K562 (cell line): ENCODE measurements around the gene TP53BP1. TPM values are rescaled to one million over a fixed set of nuclear protein-coding genes. Genes with fewer than 3 reads are reported as not detected.

ENCODE experiments used
- FOXA1 ChIP-seq: fragments of 450-650 bp; IDR thresholded peaks from 2 replicates; pipeline ENCODE4 v1.6.1; 2016; ENCODE audit warnings: mild to moderate bottlenecking, borderline replicate concordance
- POLR2B ChIP-seq: fragments of 450-650 bp; IDR thresholded peaks from 2 replicates; pipeline ENCODE4 v1.6.1; 2018; ENCODE audit warnings: low read depth; ENCODE audit not compliant: partially characterized antibody
- polyA plus RNA-seq, 8 experiments: library from polyadenylated mRNA; depleted of rRNA in 4 of 8; stranded (reverse) in 5 of 8; unstranded in 3 of 8; fragments of >200 nt; fragmentation: Nextera tagmentation in 2 of 8; fragmentation: Illumina TruSeq in 1 of 8; extraction: Ambion mirVana in 2 of 8; extraction: Trizol in 1 of 8; gene quantifications; 2 replicates each; pipeline versions ENCODE4 v1.2.1 to v1.2.3, GENCODE V29; 2011 to 2014; ENCODE audit warnings: inconsistent platforms in 1 of 8, missing spikeins in 1 of 8
- total RNA-seq, 7 experiments: library from RNA; depleted of rRNA in 6 of 7; stranded (reverse); fragments of >200 nt in 6 of 7; fragmentation: Illumina TruSeq in 2 of 7; extraction: Trizol in 2 of 7; gene quantifications; 2 replicates each; pipeline versions ENCODE4 v1.2.1 to v1.2.3, GENCODE V29; 2011 to 2021; ENCODE audit warnings: low replicate concordance in 1 of 7
- TF ChIP-seq, protein P1 (sequence below): fragments of 200-600 bp; sonication (generic); IDR thresholded peaks from one replicate; pipeline ENCODE4 v1.6.1; 2012; ENCODE audit warnings: mild to moderate bottlenecking, low read depth, low read length, inconsistent platforms
- TF ChIP-seq, protein P2 (sequence below): fragments of 250-450 bp; sonication (Bioruptor Pico); IDR thresholded peaks from 2 replicates; pipeline ENCODE4 v1.5.0; 2020; ENCODE audit warnings: mild to moderate bottlenecking, borderline replicate concordance

TP53BP1 gene
- total and polyA plus RNA-seq, 9 of the 15 experiments (the other 6 are each of a cell fraction or from before 2014, with no cell fraction given): 5.7 to 63.3 (median 30.9) TPM

DNA sequence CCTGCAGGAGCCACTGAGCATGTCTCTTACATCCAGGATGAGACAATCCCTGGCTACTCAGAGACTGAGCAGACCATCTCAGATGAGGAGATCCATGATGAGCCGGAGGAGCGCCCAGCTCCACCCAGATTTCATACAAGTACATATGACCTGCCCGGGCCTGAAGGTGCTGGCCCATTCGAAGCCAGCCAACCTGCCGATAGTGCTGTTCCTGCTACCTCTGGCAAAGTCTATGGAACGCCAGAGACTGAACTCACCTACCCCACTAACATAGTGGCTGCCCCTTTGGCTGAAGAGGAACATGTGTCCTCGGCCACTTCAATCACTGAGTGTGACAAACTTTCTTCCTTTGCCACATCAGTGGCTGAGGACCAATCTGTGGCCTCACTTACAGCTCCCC is 30.7 kb upstream of the TP53BP1 start (continued):
- TF ChIP-seq, protein P1, sequence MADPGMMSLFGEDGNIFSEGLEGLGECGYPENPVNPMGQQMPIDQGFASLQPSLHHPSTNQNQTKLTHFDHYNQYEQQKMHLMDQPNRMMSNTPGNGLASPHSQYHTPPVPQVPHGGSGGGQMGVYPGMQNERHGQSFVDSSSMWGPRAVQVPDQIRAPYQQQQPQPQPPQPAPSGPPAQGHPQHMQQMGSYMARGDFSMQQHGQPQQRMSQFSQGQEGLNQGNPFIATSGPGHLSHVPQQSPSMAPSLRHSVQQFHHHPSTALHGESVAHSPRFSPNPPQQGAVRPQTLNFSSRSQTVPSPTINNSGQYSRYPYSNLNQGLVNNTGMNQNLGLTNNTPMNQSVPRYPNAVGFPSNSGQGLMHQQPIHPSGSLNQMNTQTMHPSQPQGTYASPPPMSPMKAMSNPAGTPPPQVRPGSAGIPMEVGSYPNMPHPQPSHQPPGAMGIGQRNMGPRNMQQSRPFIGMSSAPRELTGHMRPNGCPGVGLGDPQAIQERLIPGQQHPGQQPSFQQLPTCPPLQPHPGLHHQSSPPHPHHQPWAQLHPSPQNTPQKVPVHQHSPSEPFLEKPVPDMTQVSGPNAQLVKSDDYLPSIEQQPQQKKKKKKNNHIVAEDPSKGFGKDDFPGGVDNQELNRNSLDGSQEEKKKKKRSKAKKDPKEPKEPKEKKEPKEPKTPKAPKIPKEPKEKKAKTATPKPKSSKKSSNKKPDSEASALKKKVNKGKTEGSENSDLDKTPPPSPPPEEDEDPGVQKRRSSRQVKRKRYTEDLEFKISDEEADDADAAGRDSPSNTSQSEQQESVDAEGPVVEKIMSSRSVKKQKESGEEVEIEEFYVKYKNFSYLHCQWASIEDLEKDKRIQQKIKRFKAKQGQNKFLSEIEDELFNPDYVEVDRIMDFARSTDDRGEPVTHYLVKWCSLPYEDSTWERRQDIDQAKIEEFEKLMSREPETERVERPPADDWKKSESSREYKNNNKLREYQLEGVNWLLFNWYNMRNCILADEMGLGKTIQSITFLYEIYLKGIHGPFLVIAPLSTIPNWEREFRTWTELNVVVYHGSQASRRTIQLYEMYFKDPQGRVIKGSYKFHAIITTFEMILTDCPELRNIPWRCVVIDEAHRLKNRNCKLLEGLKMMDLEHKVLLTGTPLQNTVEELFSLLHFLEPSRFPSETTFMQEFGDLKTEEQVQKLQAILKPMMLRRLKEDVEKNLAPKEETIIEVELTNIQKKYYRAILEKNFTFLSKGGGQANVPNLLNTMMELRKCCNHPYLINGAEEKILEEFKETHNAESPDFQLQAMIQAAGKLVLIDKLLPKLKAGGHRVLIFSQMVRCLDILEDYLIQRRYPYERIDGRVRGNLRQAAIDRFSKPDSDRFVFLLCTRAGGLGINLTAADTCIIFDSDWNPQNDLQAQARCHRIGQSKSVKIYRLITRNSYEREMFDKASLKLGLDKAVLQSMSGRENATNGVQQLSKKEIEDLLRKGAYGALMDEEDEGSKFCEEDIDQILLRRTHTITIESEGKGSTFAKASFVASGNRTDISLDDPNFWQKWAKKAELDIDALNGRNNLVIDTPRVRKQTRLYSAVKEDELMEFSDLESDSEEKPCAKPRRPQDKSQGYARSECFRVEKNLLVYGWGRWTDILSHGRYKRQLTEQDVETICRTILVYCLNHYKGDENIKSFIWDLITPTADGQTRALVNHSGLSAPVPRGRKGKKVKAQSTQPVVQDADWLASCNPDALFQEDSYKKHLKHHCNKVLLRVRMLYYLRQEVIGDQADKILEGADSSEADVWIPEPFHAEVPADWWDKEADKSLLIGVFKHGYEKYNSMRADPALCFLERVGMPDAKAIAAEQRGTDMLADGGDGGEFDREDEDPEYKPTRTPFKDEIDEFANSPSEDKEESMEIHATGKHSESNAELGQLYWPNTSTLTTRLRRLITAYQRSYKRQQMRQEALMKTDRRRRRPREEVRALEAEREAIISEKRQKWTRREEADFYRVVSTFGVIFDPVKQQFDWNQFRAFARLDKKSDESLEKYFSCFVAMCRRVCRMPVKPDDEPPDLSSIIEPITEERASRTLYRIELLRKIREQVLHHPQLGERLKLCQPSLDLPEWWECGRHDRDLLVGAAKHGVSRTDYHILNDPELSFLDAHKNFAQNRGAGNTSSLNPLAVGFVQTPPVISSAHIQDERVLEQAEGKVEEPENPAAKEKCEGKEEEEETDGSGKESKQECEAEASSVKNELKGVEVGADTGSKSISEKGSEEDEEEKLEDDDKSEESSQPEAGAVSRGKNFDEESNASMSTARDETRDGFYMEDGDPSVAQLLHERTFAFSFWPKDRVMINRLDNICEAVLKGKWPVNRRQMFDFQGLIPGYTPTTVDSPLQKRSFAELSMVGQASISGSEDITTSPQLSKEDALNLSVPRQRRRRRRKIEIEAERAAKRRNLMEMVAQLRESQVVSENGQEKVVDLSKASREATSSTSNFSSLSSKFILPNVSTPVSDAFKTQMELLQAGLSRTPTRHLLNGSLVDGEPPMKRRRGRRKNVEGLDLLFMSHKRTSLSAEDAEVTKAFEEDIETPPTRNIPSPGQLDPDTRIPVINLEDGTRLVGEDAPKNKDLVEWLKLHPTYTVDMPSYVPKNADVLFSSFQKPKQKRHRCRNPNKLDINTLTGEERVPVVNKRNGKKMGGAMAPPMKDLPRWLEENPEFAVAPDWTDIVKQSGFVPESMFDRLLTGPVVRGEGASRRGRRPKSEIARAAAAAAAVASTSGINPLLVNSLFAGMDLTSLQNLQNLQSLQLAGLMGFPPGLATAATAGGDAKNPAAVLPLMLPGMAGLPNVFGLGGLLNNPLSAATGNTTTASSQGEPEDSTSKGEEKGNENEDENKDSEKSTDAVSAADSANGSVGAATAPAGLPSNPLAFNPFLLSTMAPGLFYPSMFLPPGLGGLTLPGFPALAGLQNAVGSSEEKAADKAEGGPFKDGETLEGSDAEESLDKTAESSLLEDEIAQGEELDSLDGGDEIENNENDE: no peak
- no peak for TF ChIP-seq POLR2B
- TF ChIP-seq, protein P2, sequence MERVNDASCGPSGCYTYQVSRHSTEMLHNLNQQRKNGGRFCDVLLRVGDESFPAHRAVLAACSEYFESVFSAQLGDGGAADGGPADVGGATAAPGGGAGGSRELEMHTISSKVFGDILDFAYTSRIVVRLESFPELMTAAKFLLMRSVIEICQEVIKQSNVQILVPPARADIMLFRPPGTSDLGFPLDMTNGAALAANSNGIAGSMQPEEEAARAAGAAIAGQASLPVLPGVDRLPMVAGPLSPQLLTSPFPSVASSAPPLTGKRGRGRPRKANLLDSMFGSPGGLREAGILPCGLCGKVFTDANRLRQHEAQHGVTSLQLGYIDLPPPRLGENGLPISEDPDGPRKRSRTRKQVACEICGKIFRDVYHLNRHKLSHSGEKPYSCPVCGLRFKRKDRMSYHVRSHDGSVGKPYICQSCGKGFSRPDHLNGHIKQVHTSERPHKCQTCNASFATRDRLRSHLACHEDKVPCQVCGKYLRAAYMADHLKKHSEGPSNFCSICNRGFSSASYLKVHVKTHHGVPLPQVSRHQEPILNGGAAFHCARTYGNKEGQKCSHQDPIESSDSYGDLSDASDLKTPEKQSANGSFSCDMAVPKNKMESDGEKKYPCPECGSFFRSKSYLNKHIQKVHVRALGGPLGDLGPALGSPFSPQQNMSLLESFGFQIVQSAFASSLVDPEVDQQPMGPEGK (CRISPR knock-in tag): no peak
- TF ChIP-seq FOXA1: no peak
- TF ChIP-seq, all 486 proteins: peak for 0
